H1 (cell line): ENCODE data around the gene CGN. TPM values are rescaled to one million over a fixed set of nuclear protein-coding genes. Genes with fewer than 3 reads are reported as not detected.

Source experiments
- CTCF ChIA-PET: fragments of 300-600 bp; sonication (Branson Sonifier 250); formaldehyde crosslinking; loops from one replicate; lab custom pipeline; 2021; ENCODE audit not compliant: partially characterized antibody; lab: Charles Lee
- POLR2A ChIA-PET: fragments of 300-600 bp; sonication (Branson Sonifier 250); formaldehyde crosslinking; loops from one replicate; lab custom pipeline; 2021; ENCODE audit warnings: inconsistent platforms; ENCODE audit not compliant: partially characterized antibody; lab: Charles Lee
- DNase-seq, 2 experiments: peaks; one replicate each; pipeline versions ENCODE4 v3.0.0 to v3.0.0-alpha.2; 2010 to 2022; ENCODE audit warnings: low spot score in 2 of 2, low read depth in 1 of 2, mixed read lengths in 1 of 2
- FAIRE-seq: peaks from 2 replicates; lab custom pipeline; 2011; peaks lifted over from hg19 to GRCh38; lab: Jason Lieb, UNC
- H2AFZ ChIP-seq: 2 replicates; pipeline ENCODE4 v1.8.1; 2012; ENCODE audit warnings: low read length, inconsistent platforms
- H2AK5ac ChIP-seq: 2 replicates; pipeline ENCODE4 v1.6.1; 2013; ENCODE audit warnings: low read depth, low read length
- H2BK120ac ChIP-seq: replicated peaks from 2 replicates; pipeline ENCODE3; 2013; ENCODE audit warnings: low read depth, low read length, inconsistent platforms
- H2BK12ac ChIP-seq: 2 replicates; pipeline ENCODE4 v1.6.1; 2013; ENCODE audit warnings: low read depth, low read length
- H2BK15ac ChIP-seq: 2 replicates; pipeline ENCODE4 v1.6.1; 2013; ENCODE audit warnings: low read length
- H2BK20ac ChIP-seq: 2 replicates; pipeline ENCODE4 v1.6.1; 2013; ENCODE audit warnings: low read length
- H2BK5ac ChIP-seq: 2 replicates; pipeline ENCODE4 v1.6.1; 2013; ENCODE audit warnings: low read depth, low read length
- H3K14ac ChIP-seq: 2 replicates; pipeline ENCODE4 v1.6.1; 2013; ENCODE audit warnings: inconsistent platforms; ENCODE audit not compliant: insufficient read length
- H3K18ac ChIP-seq: 2 replicates; pipeline ENCODE4 v1.6.1; 2013; ENCODE audit warnings: low read length; ENCODE audit errors: extremely low read depth
- H3K23ac ChIP-seq: 2 replicates; pipeline ENCODE4 v1.6.1; 2013; ENCODE audit warnings: inconsistent platforms; ENCODE audit not compliant: insufficient read length
- H3K23me2 ChIP-seq: 2 replicates; pipeline ENCODE4 v1.6.1; 2013; ENCODE audit warnings: low read depth, low read length
- H3K27ac ChIP-seq: 2 replicates; pipeline ENCODE4 v1.6.1; 2011; ENCODE audit warnings: low read depth, low read length, inconsistent platforms
- H3K27me3 ChIP-seq, 4 experiments: replicated peaks in 1 of 4; 1 replicate in 1 of 4; 2 replicates in 3 of 4; pipeline versions ENCODE4 v1.6.1 to v1.8.1; 2011 to 2013; ENCODE audit warnings: low read length in 3 of 4, mild to moderate bottlenecking in 3 of 4, inconsistent platforms in 2 of 4, mixed read lengths in 2 of 4, moderate library complexity in 1 of 4; ENCODE audit not compliant: control insufficient read depth in 3 of 4, insufficient read depth in 3 of 4; ENCODE audit errors: extremely low read depth in 1 of 4
- H3K36me3 ChIP-seq, 4 experiments: 2 replicates each; pipeline versions ENCODE4 v1.6.1 to v1.8.1; 2011 to 2013; ENCODE audit warnings: mild to moderate bottlenecking in 4 of 4, low read length in 3 of 4, moderate library complexity in 2 of 4, control low read depth in 1 of 4, inconsistent platforms in 1 of 4; ENCODE audit not compliant: insufficient read depth in 4 of 4, control insufficient read depth in 2 of 4
- H3K4ac ChIP-seq: replicated peaks from 2 replicates; pipeline ENCODE3; 2013; ENCODE audit warnings: low read length, low read depth, mixed read lengths, inconsistent platforms; ENCODE audit not compliant: insufficient read length
- H3K4me1 ChIP-seq, 4 experiments: replicated peaks in 1 of 4; 1 replicate in 1 of 4; 2 replicates in 3 of 4; pipeline versions ENCODE4 v1.6.1 to v1.8.1; 2011 to 2013; ENCODE audit warnings: low read length in 3 of 4, inconsistent platforms in 2 of 4, mixed read lengths in 1 of 4; ENCODE audit not compliant: insufficient read depth in 4 of 4, control insufficient read depth in 3 of 4
- H3K4me2 ChIP-seq, 2 experiments: 2 replicates each; pipeline versions ENCODE4 v1.6.1 to v1.8.1; 2011 to 2013; ENCODE audit warnings: low read depth in 2 of 2, low read length in 2 of 2, control low read depth in 1 of 2, inconsistent platforms in 1 of 2, mild to moderate bottlenecking in 1 of 2; ENCODE audit not compliant: insufficient read depth in 1 of 2
- H3K4me3 ChIP-seq, 4 experiments: fragments of 200-600, 300-600 bp in 1 of 4; sonication (generic), shearing (Covaris generic), sonication (Bioruptor Twin) in 1 of 4; 2 replicates each; pipeline versions ENCODE4 v1.5.1 to v1.8.1; 2011 to 2016; ENCODE audit warnings: low read length in 4 of 4, low read depth in 3 of 4, control low read depth in 2 of 4, inconsistent platforms in 2 of 4, mild to moderate bottlenecking in 2 of 4, mixed read lengths in 1 of 4, moderate library complexity in 1 of 4; ENCODE audit not compliant: insufficient read depth in 2 of 4; ENCODE audit errors: extremely low read depth in 1 of 4
- H3K56ac ChIP-seq: replicated peaks from 2 replicates; pipeline ENCODE3; 2013; ENCODE audit warnings: low read depth, mild to moderate bottlenecking, mixed read lengths, low read length, inconsistent platforms; ENCODE audit not compliant: insufficient read length
- H3K79me1 ChIP-seq: 2 replicates; pipeline ENCODE4 v1.6.1; 2013; ENCODE audit warnings: low read depth, low read length, control low read depth
- H3K79me2 ChIP-seq, 2 experiments: 2 replicates each; pipeline versions ENCODE4 v1.6.1 to v1.8.1; 2012 to 2013; ENCODE audit warnings: low read length in 2 of 2, mild to moderate bottlenecking in 2 of 2, inconsistent platforms in 1 of 2; ENCODE audit not compliant: insufficient read depth in 2 of 2, control insufficient read depth in 1 of 2
- H3K9ac ChIP-seq, 4 experiments: replicated peaks in 1 of 4; 1 replicate in 1 of 4; 2 replicates in 3 of 4; pipeline versions ENCODE4 v1.6.1 to v1.8.1; 2011 to 2013; ENCODE audit warnings: low read depth in 3 of 4, low read length in 3 of 4, control low read depth in 2 of 4, mild to moderate bottlenecking in 2 of 4, moderate library complexity in 2 of 4, inconsistent platforms in 1 of 4; ENCODE audit errors: extremely low read depth in 1 of 4
- H3K9me3 ChIP-seq, 2 experiments: 2 replicates each; pipeline versions ENCODE4 v1.6.1 to v1.8.1; 2012 to 2013; ENCODE audit warnings: mild to moderate bottlenecking in 2 of 2, moderate library complexity in 2 of 2, control low read depth in 1 of 2, inconsistent platforms in 1 of 2, low read depth in 1 of 2, low read length in 1 of 2, mixed read lengths in 1 of 2; ENCODE audit not compliant: insufficient read depth in 2 of 2
- H4K20me1 ChIP-seq, 2 experiments: replicated peaks in 1 of 2; 2 replicates each; pipeline versions ENCODE3 to v1.8.1; 2011 to 2013; ENCODE audit warnings: inconsistent platforms in 2 of 2, low read length in 2 of 2, mild to moderate bottlenecking in 1 of 2; ENCODE audit not compliant: insufficient read depth in 2 of 2, control insufficient read depth in 1 of 2
- H4K5ac ChIP-seq: 2 replicates; pipeline ENCODE4 v1.6.1; 2013; ENCODE audit warnings: low read length, low read depth, mixed read lengths, inconsistent platforms; ENCODE audit not compliant: insufficient read length
- H4K8ac ChIP-seq: 2 replicates; pipeline ENCODE4 v1.8.0; 2013; ENCODE audit warnings: mild to moderate bottlenecking, moderate library complexity, low read length, inconsistent platforms; ENCODE audit not compliant: insufficient read depth; ENCODE audit errors: extremely low read depth
- H4K91ac ChIP-seq: replicated peaks from 2 replicates; pipeline ENCODE3; 2013; ENCODE audit warnings: low read length, mixed read lengths, inconsistent platforms; ENCODE audit not compliant: insufficient read length
- ATF2 ChIP-seq: IDR thresholded peaks from 2 replicates; pipeline ENCODE4 v1.6.1; 2012; ENCODE audit warnings: low read length, inconsistent platforms
- BCL11A ChIP-seq, 2 experiments: IDR thresholded peaks; one replicate each; pipeline ENCODE4 v1.6.1; 2011; ENCODE audit warnings: low read depth in 2 of 2, low read length in 2 of 2, mild to moderate bottlenecking in 2 of 2
- CHD2 ChIP-seq: IDR thresholded peaks from 2 replicates; pipeline ENCODE4 v1.6.1; 2012; ENCODE audit warnings: low read length, improper control_type of control experiment
- JUND ChIP-seq: IDR thresholded peaks from 2 replicates; pipeline ENCODE4 v1.6.1; 2011; ENCODE audit warnings: mild to moderate bottlenecking, improper control_type of control experiment, low read length
- SRF ChIP-seq: IDR thresholded peaks from 2 replicates; pipeline ENCODE4 v1.6.1; 2011; ENCODE audit warnings: mild to moderate bottlenecking, low read depth, low read length, moderate library complexity
- WGBS, 2 experiments: shearing (Covaris generic) in 1 of 2; methylation state at CpG; one replicate each; pipeline versions ENCODE4 v1.1.6 to v1.1.7; 2013 to 2015; ENCODE audit warnings: low lambda C conversion rate in 2 of 2, mixed read lengths in 2 of 2, inconsistent platforms in 1 of 2, low coverage in 1 of 2, missing lambda C conversion rate in 1 of 2; ENCODE audit not compliant: insufficient replicate concordance in 2 of 2, insufficient coverage in 1 of 2, insufficient read length in 1 of 2; ENCODE audit errors: extremely low coverage in 1 of 2, missing lambda C conversion rate in 1 of 2; 5-methylcytosine and 5-hydroxymethylcytosine counted together
- polyA plus RNA-seq, 7 experiments: library from polyadenylated mRNA; depleted of rRNA in 3 of 7; stranded (reverse) in 5 of 7; unstranded in 2 of 7; fragments of >200 nt in 5 of 7; fragments of 200-250 nt in 2 of 7; gene quantifications; 1 replicate in 5 of 7; 2 replicates in 1 of 7; 4 replicates in 1 of 7; pipeline versions ENCODE4 v1.2.1 to v1.2.3, GENCODE V29; 2011 to 2013; ENCODE audit warnings: missing spikeins in 2 of 7, mixed read lengths in 2 of 7
- total RNA-seq: library from RNA; stranded (reverse); fragmentation: NEBNext Ultra II Directional; extraction: Animal tissue kit (Norgen Biotek cat#: 25700); gene quantifications from 2 replicates; pipeline ENCODE4 v1.2.1, GENCODE V29; 2021

Gene CGN
- total and polyA plus RNA-seq, 2 of the 8 experiments (the other 6 are each of a cell fraction or from before 2014, with no cell fraction given) = 15.9 to 52.7 TPM

GRCh38 chr1:151581921-151582320 is 70.7 kb downstream of the CGN start:
- H3K27ac ChIP-seq = no peak overlapping the region
- FAIRE-seq = no peak
- H2BK12ac ChIP-seq = no peak overlapping the region
- no peak overlapping the region for H2AK5ac ChIP-seq
- no peaks in the 10 kb centered on the region for H3K79me1 ChIP-seq
- POLR2A ChIA-PET = interaction anchor here (0.7 to 3.8 kb wide), 2 partner anchors 12 to 41 kb away, joined by 3 to 21 read pairs; partner anchors contain the start of gene TUFT1
- H3K9me3 ChIP-seq = no peaks in the 10 kb centered on the region
- no peak overlapping the region for H3K9ac ChIP-seq
- no peak overlapping the region for H2AFZ ChIP-seq
- H3K18ac ChIP-seq = no peak overlapping the region
- H2BK120ac ChIP-seq = no peak overlapping the region
- peaks cover 0 to 16% (median 11%) of the 10 kb centered on the region in 4 experiments; a peak in 7 of 8 replicates for H3K36me3 ChIP-seq
- no peak overlapping the region for H4K8ac ChIP-seq
- no peak overlapping the region for H3K4me2 ChIP-seq
- H3K4ac ChIP-seq = no peak overlapping the region
- H3K79me2 ChIP-seq = no peaks in the 10 kb centered on the region
- H3K23ac ChIP-seq = no peak overlapping the region
- H3K4me3 ChIP-seq = no peak overlapping the region
- H3K14ac ChIP-seq = no peak overlapping the region
- H2BK15ac ChIP-seq = no peak overlapping the region
- H4K91ac ChIP-seq = no peak overlapping the region
- H3K27me3 ChIP-seq = no peaks in the 10 kb centered on the region
- H3K4me1 ChIP-seq = peaks cover 0 to 4% (median under 1%) of the 10 kb centered on the region in 4 experiments; a peak in 2 of 7 replicates
- CTCF ChIA-PET = no interaction called here
- H3K56ac ChIP-seq = no peak overlapping the region
- no peak for DNase-seq
- H4K5ac ChIP-seq = no peak overlapping the region
- no peaks in the 10 kb centered on the region for H4K20me1 ChIP-seq
- no peaks in the 10 kb centered on the region for H3K23me2 ChIP-seq
- H2BK20ac ChIP-seq = no peak overlapping the region
- WGBS, 2 experiments = 85% methylated on average over 1 of the region's 1 CpG; no CpG with 5 or more reads in 1 of the 2 experiments
- no peak overlapping the region for H2BK5ac ChIP-seq
- TF ChIP-seq JUND = no peak
- no peak for TF ChIP-seq CHD2
- TF ChIP-seq ATF2 = no peak
- TF ChIP-seq BCL11A (IDR thresholded peaks at IDR 0.05; ENCODE audit: low read depth in 2 of 2, low read length in 2 of 2) = no peak
- no peak for TF ChIP-seq SRF
